ENCODE results near the gene IFI27L1.

DNA sequence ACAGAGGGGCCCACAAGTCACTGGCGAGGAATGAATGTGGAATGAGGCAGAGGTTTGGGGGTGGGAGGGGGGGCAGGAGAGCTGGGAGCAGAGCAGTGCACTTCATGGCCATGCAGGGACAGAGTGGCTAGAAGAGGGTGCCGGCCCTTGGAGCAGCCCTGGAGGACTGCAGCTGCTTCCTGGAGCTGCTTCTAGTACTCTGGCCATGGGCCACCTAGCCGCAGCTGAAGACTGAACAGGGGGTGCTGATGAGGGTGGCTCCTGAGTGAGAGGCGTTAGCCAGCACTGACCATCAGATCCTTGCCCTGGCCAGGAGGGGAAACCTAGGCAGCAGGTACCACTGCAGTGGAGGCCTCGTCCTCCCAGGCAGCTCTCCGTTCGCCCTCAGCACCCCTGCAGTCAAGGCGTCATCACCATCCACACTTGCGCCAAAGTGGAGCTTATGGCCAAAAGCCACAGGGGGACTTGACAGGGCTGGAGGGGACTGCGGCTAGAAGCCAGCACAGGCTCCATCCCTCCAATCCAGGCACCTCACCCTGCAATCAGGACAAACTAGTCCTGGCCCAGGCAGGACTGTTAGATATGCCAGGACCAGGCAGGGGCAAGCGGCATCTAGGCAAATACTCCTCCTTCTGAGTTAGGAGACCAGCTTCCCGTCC, 38.5 kb upstream of the IFI27L1 start:
- no peak for TF ChIP-seq POLR2A (IDR thresholded peaks at IDR 0.05)
- TF ChIP-seq, protein P1, sequence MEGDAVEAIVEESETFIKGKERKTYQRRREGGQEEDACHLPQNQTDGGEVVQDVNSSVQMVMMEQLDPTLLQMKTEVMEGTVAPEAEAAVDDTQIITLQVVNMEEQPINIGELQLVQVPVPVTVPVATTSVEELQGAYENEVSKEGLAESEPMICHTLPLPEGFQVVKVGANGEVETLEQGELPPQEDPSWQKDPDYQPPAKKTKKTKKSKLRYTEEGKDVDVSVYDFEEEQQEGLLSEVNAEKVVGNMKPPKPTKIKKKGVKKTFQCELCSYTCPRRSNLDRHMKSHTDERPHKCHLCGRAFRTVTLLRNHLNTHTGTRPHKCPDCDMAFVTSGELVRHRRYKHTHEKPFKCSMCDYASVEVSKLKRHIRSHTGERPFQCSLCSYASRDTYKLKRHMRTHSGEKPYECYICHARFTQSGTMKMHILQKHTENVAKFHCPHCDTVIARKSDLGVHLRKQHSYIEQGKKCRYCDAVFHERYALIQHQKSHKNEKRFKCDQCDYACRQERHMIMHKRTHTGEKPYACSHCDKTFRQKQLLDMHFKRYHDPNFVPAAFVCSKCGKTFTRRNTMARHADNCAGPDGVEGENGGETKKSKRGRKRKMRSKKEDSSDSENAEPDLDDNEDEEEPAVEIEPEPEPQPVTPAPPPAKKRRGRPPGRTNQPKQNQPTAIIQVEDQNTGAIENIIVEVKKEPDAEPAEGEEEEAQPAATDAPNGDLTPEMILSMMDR (IDR thresholded peaks at IDR 0.05) = no peak
